Fibroblast of lung (primary cell): ENCODE results near the gene OR2A2. TPM values are rescaled to one million over a fixed set of nuclear protein-coding genes. Genes with fewer than 3 reads are reported as not detected.

Source experiments
- DNase-seq, 2 donors: peaks; one replicate each; pipeline versions ENCODE4 v3.0.0 to v3.0.0-alpha.2; 2010; ENCODE audit warnings: low read depth in 2 of 2
- H2AFZ ChIP-seq: 2 replicates; pipeline ENCODE4 v1.5.1; 2012; ENCODE audit warnings: low read length, control low read depth, inconsistent platforms
- H3K27ac ChIP-seq: 2 replicates; pipeline ENCODE4 v1.5.1; 2011; ENCODE audit warnings: low read length, control low read depth; ENCODE audit not compliant: insufficient read depth
- H3K27me3 ChIP-seq: 2 replicates; pipeline ENCODE4 v1.5.1; 2011; ENCODE audit warnings: mild to moderate bottlenecking, low read length; ENCODE audit not compliant: control insufficient read depth, insufficient read depth
- H3K36me3 ChIP-seq: 2 replicates; pipeline ENCODE4 v1.5.1; 2011; ENCODE audit warnings: low read length; ENCODE audit not compliant: control insufficient read depth, insufficient read depth
- H3K4me1 ChIP-seq: 2 replicates; pipeline ENCODE4 v1.5.1; 2011; ENCODE audit warnings: low read length; ENCODE audit not compliant: control insufficient read depth, insufficient read depth; ENCODE audit errors: extremely low read depth
- H3K4me2 ChIP-seq: 2 replicates; pipeline ENCODE4 v1.5.1; 2011; ENCODE audit warnings: low read length, control low read depth; ENCODE audit not compliant: insufficient read depth; ENCODE audit errors: extremely low read depth
- H3K4me3 ChIP-seq, 4 experiments: fragments of 200-600 bp in 1 of 4; sonication (generic) in 1 of 4; replicated peaks in 1 of 4; 2 replicates each; pipeline ENCODE4 v1.5.1; 2011 to 2016; ENCODE audit warnings: low read length in 4 of 4, low read depth in 3 of 4, mild to moderate bottlenecking in 3 of 4, control low read depth in 2 of 4, inconsistent platforms in 1 of 4, mixed read lengths in 1 of 4; ENCODE audit not compliant: insufficient read depth in 1 of 4; ENCODE audit errors: control extremely low read depth in 1 of 4
- H3K79me2 ChIP-seq: 2 replicates; pipeline ENCODE4 v1.5.1; 2012; ENCODE audit warnings: mild to moderate bottlenecking, low read length, inconsistent platforms; ENCODE audit not compliant: control insufficient read depth, insufficient read depth
- H3K9ac ChIP-seq: 2 replicates; pipeline ENCODE4 v1.5.1; 2011; ENCODE audit warnings: mild to moderate bottlenecking, low read length, control low read depth; ENCODE audit not compliant: insufficient read depth
- H3K9me3 ChIP-seq: 2 replicates; pipeline ENCODE4 v1.5.1; 2012; ENCODE audit warnings: low read depth, low read length; ENCODE audit not compliant: control insufficient read depth, insufficient read depth
- H4K20me1 ChIP-seq: 2 replicates; pipeline ENCODE4 v1.5.1; 2011; ENCODE audit warnings: low read length; ENCODE audit not compliant: control insufficient read depth, insufficient read depth; ENCODE audit errors: extremely low read depth
- EZH2 ChIP-seq: IDR thresholded peaks from 2 replicates; pipeline ENCODE4 v1.5.1; 2012; ENCODE audit warnings: low read length, control low read depth, mild to moderate bottlenecking; ENCODE audit errors: missing control alignments
- polyA plus RNA-seq, 2 donors: library from polyadenylated mRNA; depleted of rRNA in 1 of 2; stranded (reverse) in 1 of 2; unstranded in 1 of 2; fragments of >200 nt; gene quantifications; 2 replicates each; pipeline ENCODE4 v1.2.1, GENCODE V29; 2011 to 2012; ENCODE audit warnings: missing spikeins in 1 of 2
- total RNA-seq: library from RNA; depleted of rRNA; stranded (reverse); fragments of >200 nt; gene quantifications from 2 replicates; pipeline ENCODE4 v1.2.1, GENCODE V29; 2014
- TF ChIP-seq, protein P1 (sequence below), 2 donors: IDR thresholded peaks in 1 of 2; conservative IDR thresholded peaks in 1 of 2; 1 replicate in 1 of 2; 2 replicates in 1 of 2; pipeline ENCODE4 v1.5.1; 2011 to 2012; ENCODE audit warnings: low read length in 2 of 2, control low read depth in 1 of 2, inconsistent platforms in 1 of 2, low read depth in 1 of 2, mild to moderate bottlenecking in 1 of 2

Gene OR2A2
- total and polyA plus RNA-seq, 2 donors (not counting 1 experiment from before 2014, with no cell fraction given) = not detected

- Histone ChIP-seq H3K9ac (no peak overlapping the region), H3K9me3 (no peaks in the 10 kb centered on the region), H3K27me3 (no peaks in the 10 kb centered on the region), H3K4me3 (no peak overlapping the region), H3K4me1 (no peaks in the 10 kb centered on the region), H3K36me3 (no peaks in the 10 kb centered on the region), H4K20me1 (no peaks in the 10 kb centered on the region), H3K27ac (no peak overlapping the region), H3K79me2 (no peaks in the 10 kb centered on the region), H3K4me2 (no peak overlapping the region), H2AFZ (no peak overlapping the region)
- no peak for DNase-seq
- TF ChIP-seq EZH2 = no peak
- TF ChIP-seq, protein P1, sequence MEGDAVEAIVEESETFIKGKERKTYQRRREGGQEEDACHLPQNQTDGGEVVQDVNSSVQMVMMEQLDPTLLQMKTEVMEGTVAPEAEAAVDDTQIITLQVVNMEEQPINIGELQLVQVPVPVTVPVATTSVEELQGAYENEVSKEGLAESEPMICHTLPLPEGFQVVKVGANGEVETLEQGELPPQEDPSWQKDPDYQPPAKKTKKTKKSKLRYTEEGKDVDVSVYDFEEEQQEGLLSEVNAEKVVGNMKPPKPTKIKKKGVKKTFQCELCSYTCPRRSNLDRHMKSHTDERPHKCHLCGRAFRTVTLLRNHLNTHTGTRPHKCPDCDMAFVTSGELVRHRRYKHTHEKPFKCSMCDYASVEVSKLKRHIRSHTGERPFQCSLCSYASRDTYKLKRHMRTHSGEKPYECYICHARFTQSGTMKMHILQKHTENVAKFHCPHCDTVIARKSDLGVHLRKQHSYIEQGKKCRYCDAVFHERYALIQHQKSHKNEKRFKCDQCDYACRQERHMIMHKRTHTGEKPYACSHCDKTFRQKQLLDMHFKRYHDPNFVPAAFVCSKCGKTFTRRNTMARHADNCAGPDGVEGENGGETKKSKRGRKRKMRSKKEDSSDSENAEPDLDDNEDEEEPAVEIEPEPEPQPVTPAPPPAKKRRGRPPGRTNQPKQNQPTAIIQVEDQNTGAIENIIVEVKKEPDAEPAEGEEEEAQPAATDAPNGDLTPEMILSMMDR (conservative IDR thresholded peaks at IDR 0.05 in 1 of 2, IDR thresholded peaks at IDR 0.05 in 1 of 2; ENCODE audit: low read depth in 1 of 2, low read length in 2 of 2) = no peak
Observed at GRCh38 chr7:144144426-144144825, 35.0 kb downstream of the OR2A2 start.

DNA sequence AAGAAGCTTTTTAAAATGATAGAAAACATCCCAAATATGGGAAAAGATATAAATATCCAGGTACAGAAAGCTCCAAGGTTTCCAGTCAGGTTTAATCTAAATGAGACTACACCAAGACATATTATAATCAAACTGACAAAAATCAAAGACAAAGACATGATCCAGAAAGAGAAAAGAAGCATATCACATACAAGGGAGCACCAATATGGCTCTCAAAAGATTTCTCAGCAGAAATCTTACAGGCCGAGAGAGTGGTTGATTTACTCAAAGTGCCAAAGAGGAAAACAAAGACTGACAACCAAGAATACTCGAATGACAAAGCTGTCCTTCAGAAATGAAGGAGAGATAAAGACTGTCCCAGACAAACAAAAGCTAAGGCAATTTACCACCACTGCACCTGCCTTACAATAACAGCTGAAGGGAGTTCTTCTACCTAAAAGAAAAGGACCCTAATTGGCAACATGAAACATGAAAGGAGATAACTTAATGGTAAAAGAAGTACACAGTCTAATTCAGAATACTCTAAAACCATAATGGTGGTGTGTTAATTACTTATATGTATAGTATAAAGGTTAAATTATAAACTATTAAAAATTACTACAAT lies 38.9 kb downstream of the OR2A2 start:
- no peaks in the 10 kb centered on the region for H3K36me3 ChIP-seq
- H3K27me3 ChIP-seq = no peaks in the 10 kb centered on the region
- H3K4me2 ChIP-seq = no peak overlapping the region
- no peak overlapping the region for H3K4me3 ChIP-seq
- no peaks in the 10 kb centered on the region for H4K20me1 ChIP-seq
- no peak overlapping the region for H2AFZ ChIP-seq
- no peak overlapping the region for H3K27ac ChIP-seq
- no peak for TF ChIP-seq EZH2
- TF ChIP-seq, protein P1 (conservative IDR thresholded peaks at IDR 0.05 in 1 of 2, IDR thresholded peaks at IDR 0.05 in 1 of 2; ENCODE audit: low read depth in 1 of 2, low read length in 2 of 2) = no peak
- H3K9me3 ChIP-seq = no peaks in the 10 kb centered on the region
- no peaks in the 10 kb centered on the region for H3K79me2 ChIP-seq
- no peak for DNase-seq
- H3K9ac ChIP-seq = no peak overlapping the region
- H3K4me1 ChIP-seq = no peaks in the 10 kb centered on the region

DNA sequence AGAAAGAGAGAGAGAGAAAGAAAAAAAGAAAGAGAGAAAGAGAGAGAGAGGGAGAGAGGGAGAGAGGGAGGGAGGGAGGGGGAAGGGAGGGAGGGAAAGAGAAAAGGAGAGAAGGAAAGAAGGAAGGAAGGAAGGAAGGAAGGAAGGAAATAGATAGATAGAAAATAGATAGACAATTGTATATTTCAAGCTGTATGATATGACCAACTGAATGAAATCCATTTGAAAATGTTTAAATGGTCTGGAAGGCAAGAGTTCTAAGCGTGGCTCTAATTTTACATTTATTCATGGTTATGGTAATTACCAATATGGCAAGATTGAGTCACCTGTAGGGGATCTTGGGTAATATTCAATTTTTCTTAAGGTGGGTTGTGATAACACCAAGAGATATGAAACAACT lies 49.5 kb downstream of the OR2A2 start:
- Histone ChIP-seq H3K9ac (no peak overlapping the region), H3K79me2 (no peaks in the 10 kb centered on the region), H3K9me3 (no peaks in the 10 kb centered on the region), H3K36me3 (no peaks in the 10 kb centered on the region), H3K4me2 (no peak overlapping the region), H3K27ac (no peak overlapping the region), H2AFZ (no peak overlapping the region), H3K4me1 (no peaks in the 10 kb centered on the region), H4K20me1 (no peaks in the 10 kb centered on the region), H3K27me3 (no peaks in the 10 kb centered on the region), H3K4me3 (no peak overlapping the region)
- DNase-seq = no peak
- TF ChIP-seq EZH2 = no peak
- TF ChIP-seq, protein P1 (conservative IDR thresholded peaks at IDR 0.05 in 1 of 2, IDR thresholded peaks at IDR 0.05 in 1 of 2; ENCODE audit: low read depth in 1 of 2, low read length in 2 of 2) = no peak

Other genes starting within 250 kb of the OR2A2 start
- gene TCAF1, start 207.4 kb upstream of the OR2A2 start, total RNA-seq = 46.5 and 65.6 TPM in 2 replicates
- gene TCAF1, start 207.4 kb upstream of the OR2A2 start, polyA plus RNA-seq = 52.5 and 61.2 TPM in 2 replicates
- gene OR2F2, start 174.3 kb upstream of the OR2A2 start, total RNA-seq = not detected in 2 replicates
- gene OR2F2, start 174.3 kb upstream of the OR2A2 start, polyA plus RNA-seq = not detected in 2 replicates
- not detected in 2 replicates for gene OR2F1, start 154.7 kb upstream of the OR2A2 start, total RNA-seq
- gene OR2F1, start 154.7 kb upstream of the OR2A2 start, polyA plus RNA-seq = not detected in 2 replicates
- not detected in 2 replicates for gene OR6B1, start 109.3 kb upstream of the OR2A2 start, total RNA-seq
- not detected in 2 replicates for gene OR6B1, start 109.3 kb upstream of the OR2A2 start, polyA plus RNA-seq
- not detected in 2 replicates for gene OR2A5, start 60.6 kb upstream of the OR2A2 start, total RNA-seq
- gene OR2A5, start 60.6 kb upstream of the OR2A2 start, polyA plus RNA-seq = not detected in 2 replicates
- not detected in 2 replicates for gene OR2A25, start 39.8 kb upstream of the OR2A2 start, total RNA-seq
- not detected in 2 replicates for gene OR2A25, start 39.8 kb upstream of the OR2A2 start, polyA plus RNA-seq
- gene OR2A12, start 23.3 kb upstream of the OR2A2 start, total RNA-seq = not detected in 2 replicates
- not detected in 2 replicates for gene OR2A12, start 23.3 kb upstream of the OR2A2 start, polyA plus RNA-seq
- gene OR2A14, start 13.6 kb downstream of the OR2A2 start, total RNA-seq = not detected in 2 replicates
- not detected in 2 replicates for gene OR2A14, start 13.6 kb downstream of the OR2A2 start, polyA plus RNA-seq
- gene CTAGE4, start 73.9 kb downstream of the OR2A2 start, total RNA-seq = 0.17 and 1.0 TPM in 2 replicates
- 0.58 TPM in 1 of 2 replicates, not detected in the other for gene CTAGE4, start 73.9 kb downstream of the OR2A2 start, polyA plus RNA-seq
- 0.51 and 5.4 TPM in 2 replicates for gene ARHGEF35, start 86.2 kb downstream of the OR2A2 start, total RNA-seq
- 1.1 and 1.9 TPM in 2 replicates for gene ARHGEF35, start 86.2 kb downstream of the OR2A2 start, polyA plus RNA-seq
- under 0.01 TPM in 1 of 2 replicates, not detected in the other for gene OR2A42, start 130.0 kb downstream of the OR2A2 start, total RNA-seq
- 0.02 and 0.06 TPM in 2 replicates for gene OR2A42, start 130.0 kb downstream of the OR2A2 start, polyA plus RNA-seq
- gene OR2A7, start 155.2 kb downstream of the OR2A2 start, total RNA-seq = 0.26 and 0.50 TPM in 2 replicates
- 0.39 and 0.45 TPM in 2 replicates for gene OR2A7, start 155.2 kb downstream of the OR2A2 start, polyA plus RNA-seq
- gene CTAGE8, start 159.7 kb downstream of the OR2A2 start, total RNA-seq = 0.26 and 0.83 TPM in 2 replicates
- gene CTAGE8, start 159.7 kb downstream of the OR2A2 start, polyA plus RNA-seq = 0.14 and 0.43 TPM in 2 replicates
- gene OR2A1, start 202.8 kb downstream of the OR2A2 start, total RNA-seq = under 0.01 and 0.17 TPM in 2 replicates
- 0.07 TPM in 1 of 2 replicates, not detected in the other for gene OR2A1, start 202.8 kb downstream of the OR2A2 start, polyA plus RNA-seq
- gene ARHGEF5, start 245.8 kb downstream of the OR2A2 start, total RNA-seq = 3.0 and 3.9 TPM in 2 replicates
- 3.1 and 4.7 TPM in 2 replicates for gene ARHGEF5, start 245.8 kb downstream of the OR2A2 start, polyA plus RNA-seq